Measurements from ENCODE around the gene LLGL2.

DNA sequence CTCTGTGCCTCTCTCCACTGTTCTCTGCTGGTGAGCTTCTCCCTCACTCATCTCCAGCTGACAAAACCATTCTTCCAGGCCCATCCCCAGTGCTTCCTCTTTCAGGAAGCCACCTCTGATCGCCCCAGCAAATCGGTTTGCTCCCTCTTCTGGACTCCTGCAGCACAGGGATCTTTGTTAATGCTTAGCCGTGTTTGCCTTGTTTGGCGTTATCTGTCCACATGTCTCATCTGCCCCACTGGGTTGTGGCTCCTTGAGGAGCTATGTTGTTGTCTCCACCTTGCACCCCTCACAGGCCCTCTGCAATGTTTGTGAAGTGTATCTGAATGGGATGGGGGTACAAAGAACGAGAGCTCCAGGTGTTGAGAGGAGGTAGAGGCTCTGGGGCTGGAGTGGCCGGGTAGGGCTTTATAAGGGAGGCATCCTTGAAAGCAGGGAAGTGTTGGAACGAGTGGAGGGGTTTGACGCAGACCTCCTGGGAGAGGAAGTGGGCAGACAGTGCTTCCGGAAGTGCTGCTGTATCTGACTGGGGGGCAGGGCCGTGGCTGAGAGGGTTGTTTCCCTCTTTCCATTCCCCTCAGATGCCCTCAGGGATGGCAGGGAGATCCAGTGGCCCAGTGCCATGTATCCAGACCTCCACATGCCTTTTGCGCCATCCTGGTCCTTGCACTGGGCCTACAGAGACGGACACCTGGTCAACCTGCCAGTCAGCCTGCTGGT lies 38.0 kb upstream of the LLGL2 start:
- TF ChIP-seq, protein P1, sequence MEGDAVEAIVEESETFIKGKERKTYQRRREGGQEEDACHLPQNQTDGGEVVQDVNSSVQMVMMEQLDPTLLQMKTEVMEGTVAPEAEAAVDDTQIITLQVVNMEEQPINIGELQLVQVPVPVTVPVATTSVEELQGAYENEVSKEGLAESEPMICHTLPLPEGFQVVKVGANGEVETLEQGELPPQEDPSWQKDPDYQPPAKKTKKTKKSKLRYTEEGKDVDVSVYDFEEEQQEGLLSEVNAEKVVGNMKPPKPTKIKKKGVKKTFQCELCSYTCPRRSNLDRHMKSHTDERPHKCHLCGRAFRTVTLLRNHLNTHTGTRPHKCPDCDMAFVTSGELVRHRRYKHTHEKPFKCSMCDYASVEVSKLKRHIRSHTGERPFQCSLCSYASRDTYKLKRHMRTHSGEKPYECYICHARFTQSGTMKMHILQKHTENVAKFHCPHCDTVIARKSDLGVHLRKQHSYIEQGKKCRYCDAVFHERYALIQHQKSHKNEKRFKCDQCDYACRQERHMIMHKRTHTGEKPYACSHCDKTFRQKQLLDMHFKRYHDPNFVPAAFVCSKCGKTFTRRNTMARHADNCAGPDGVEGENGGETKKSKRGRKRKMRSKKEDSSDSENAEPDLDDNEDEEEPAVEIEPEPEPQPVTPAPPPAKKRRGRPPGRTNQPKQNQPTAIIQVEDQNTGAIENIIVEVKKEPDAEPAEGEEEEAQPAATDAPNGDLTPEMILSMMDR (IDR thresholded peaks at IDR 0.05) = no peak
- TF ChIP-seq EZH2 (IDR thresholded peaks at IDR 0.05) = no peak

Data from neural progenitor cell (in vitro differentiated cells).